T-helper 17 cell (primary cell): Measurements from ENCODE around the gene MAN2A1. TPM values are rescaled to one million over a fixed set of nuclear protein-coding genes. Genes with fewer than 3 reads are reported as not detected.

ENCODE experiments used
- ATAC-seq: fragments of 150-1000 bp; cut with Tn5 transposase; 2 replicates; pipeline ENCODE4 v1.10.0; 2021; ENCODE audit warnings: mild to moderate bottlenecking, moderate library complexity
- DNase-seq, 3 donors: peaks; one replicate each; pipeline versions ENCODE4 v3.0.0 to v3.0.0-alpha.2; 2020 to 2021
- H3K9me3 ChIP-seq: one replicate; pipeline ENCODE4 v1.7.0; 2013; ENCODE audit warnings: low read length, mild to moderate bottlenecking; ENCODE audit not compliant: control insufficient read depth, poor library complexity, severe bottlenecking
- H3K27ac Mint-ChIP-seq: one replicate; pipeline ENCODE4 v1.8.0; 2022; ENCODE audit warnings: mild to moderate bottlenecking, moderate library complexity, mixed read lengths
- H3K27me3 Mint-ChIP-seq: one replicate; pipeline ENCODE4 v1.8.0; 2022; ENCODE audit warnings: mixed read lengths
- H3K36me3 Mint-ChIP-seq: one replicate; pipeline ENCODE4 v1.8.0; 2022; ENCODE audit warnings: low read depth, mixed read lengths
- H3K4me1 Mint-ChIP-seq: one replicate; pipeline ENCODE4 v1.8.0; 2022; ENCODE audit warnings: mild to moderate bottlenecking, mixed read lengths
- H3K4me3 Mint-ChIP-seq: one replicate; pipeline ENCODE4 v1.8.0; 2022; ENCODE audit warnings: mild to moderate bottlenecking, moderate library complexity, mixed read lengths
- total RNA-seq, 4 donors: library from RNA in 2 of 4; stranded (reverse) in 2 of 4; gene quantifications; one replicate each; pipeline ENCODE4 v1.2.3 and lab custom pipeline; 2022 to 2026

The MAN2A1 gene
- total RNA-seq, 2 donors from 2014 or later: 51.6 to 53.3 TPM

DNA sequence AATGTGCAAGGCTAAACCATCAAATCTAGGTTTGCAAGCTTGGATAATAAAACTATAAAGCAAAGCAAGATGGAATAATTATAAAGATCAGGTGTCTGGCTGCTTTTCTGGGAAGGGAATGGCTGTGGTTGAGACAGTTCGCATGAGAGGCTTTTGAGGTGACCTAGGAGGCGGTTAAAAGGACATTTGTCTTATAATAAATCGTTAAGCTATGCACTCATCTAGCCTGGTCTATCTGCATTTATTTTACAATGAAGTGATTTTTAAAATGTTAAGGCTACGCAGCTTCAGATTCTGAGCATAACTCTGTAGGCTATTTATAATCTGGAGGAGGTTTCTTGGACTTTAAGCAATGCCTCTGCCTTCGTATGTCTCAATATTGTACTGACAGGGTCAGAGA, 29.4 kb upstream of the MAN2A1 start:
- no peaks in the 10 kb centered on the region for H3K36me3 Mint-ChIP-seq
- DNase-seq (no peak), ATAC-seq (no peak)
- H3K4me3 Mint-ChIP-seq: no peak overlapping the region
- peaks cover 8% of the 10 kb centered on the region for H3K27me3 Mint-ChIP-seq
- H3K9me3 ChIP-seq: no peaks in the 10 kb centered on the region
- peaks cover 18% of the 10 kb centered on the region for H3K4me1 Mint-ChIP-seq
- H3K27ac Mint-ChIP-seq: no peak overlapping the region

DNA sequence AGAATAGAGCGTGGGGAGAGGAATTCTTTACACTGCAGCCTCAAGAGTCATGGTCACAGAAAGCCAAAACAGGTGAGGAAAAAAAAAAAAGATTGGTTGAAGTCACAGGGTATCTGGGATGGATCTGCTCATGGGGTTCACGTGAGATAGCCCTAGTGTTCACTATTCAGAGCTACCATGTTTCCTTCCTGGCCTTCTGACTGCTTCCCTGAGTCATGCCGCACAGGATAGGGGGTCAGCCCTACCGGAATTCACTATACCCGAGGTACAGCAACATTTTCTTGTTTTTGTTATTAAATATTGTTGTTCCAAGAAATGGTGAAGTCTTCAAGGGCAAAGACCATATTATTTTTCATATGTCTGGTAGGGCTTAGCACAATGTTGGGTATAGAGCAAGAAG, 21.5 kb upstream of the MAN2A1 start:
- Mint-ChIP-seq H3K4me1 (no peaks in the 10 kb centered on the region), H3K27me3 (peaks cover 39% of the 10 kb centered on the region), H3K36me3 (no peaks in the 10 kb centered on the region), H3K4me3 (no peak overlapping the region), H3K27ac (no peak overlapping the region)
- DNase-seq (no peak), ATAC-seq (no peak)
- no peaks in the 10 kb centered on the region for H3K9me3 ChIP-seq

DNA sequence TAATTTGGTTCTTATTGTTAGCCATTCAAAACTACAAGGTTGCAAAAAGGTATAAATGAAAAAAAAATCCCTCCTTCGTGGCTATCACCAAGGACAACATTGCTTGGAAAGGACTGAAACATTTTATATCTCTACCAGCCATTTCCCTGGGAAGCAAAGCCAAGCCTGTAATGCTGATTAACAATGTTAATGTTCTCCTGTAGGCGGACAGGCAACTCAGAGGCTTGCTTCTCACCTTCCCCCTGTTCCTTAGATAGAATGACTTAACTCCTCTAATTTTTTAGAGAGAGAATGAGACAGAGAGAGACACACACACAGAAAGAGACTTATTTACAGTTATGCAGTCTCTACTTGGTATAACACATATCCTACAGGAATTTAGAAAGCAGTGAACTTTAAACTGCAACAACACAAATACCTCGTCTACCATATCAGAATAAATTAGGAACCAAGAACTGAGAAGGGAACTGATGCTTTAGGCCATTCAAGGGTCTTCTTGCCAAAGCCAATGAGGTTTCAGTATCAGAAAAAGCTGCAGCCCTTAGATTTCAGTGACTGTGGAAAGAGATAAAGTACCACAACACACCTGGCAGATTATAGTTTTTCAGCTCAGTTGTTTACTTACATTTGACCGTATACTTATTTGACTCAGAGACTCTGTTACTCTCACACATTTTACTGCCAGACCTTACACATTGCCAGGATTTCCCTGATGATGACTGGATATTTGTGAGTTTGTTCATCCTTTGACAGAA, 20.9 kb upstream of the MAN2A1 start:
- Mint-ChIP-seq H3K36me3 (no peaks in the 10 kb centered on the region), H3K27ac (no peak overlapping the region), H3K4me1 (no peaks in the 10 kb centered on the region), H3K4me3 (no peak overlapping the region), H3K27me3 (peaks cover 45% of the 10 kb centered on the region)
- no peaks in the 10 kb centered on the region for H3K9me3 ChIP-seq
- DNase-seq: no peak
- no peak for ATAC-seq

DNA sequence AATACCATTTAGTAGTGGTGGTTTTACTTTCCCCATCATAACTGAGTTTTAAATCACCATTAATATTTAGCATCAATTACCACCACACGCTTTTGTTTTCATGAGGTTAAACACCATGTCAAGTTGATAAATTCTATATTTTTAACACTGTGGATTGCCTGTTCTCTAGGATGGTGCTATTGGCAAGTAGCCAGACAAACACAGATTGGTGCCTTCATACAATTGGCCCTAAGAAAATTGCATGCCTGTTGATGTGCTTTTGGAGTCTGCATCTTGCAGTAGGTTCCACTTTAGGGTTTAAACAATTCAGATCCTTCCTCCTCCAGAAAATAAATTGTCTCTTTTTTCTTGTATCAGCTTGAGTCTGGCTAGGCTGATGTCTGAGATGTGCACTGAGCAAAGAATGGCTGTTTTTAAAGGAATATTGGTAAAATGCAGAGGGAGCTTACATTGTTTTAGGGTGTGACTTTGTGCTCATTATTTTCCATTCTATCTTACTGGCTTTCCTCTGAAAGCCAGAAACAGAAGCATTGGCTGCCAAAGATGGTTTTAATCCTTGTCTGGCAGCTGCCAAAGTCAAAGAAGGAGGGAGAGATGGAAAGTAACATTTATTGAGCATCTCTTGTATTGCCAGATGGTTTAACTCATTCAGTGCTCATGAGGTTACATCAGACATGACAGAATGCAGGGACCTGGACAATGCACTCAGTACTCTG, 19.6 kb upstream of the MAN2A1 start:
- peaks cover 2% of the 10 kb centered on the region for H3K36me3 Mint-ChIP-seq
- ATAC-seq: no peak
- H3K27ac Mint-ChIP-seq: no peak overlapping the region
- H3K4me1 Mint-ChIP-seq: no peaks in the 10 kb centered on the region
- peaks cover 58% of the 10 kb centered on the region for H3K27me3 Mint-ChIP-seq
- DNase-seq: no peak
- no peak overlapping the region for H3K4me3 Mint-ChIP-seq
- no peaks in the 10 kb centered on the region for H3K9me3 ChIP-seq

DNA sequence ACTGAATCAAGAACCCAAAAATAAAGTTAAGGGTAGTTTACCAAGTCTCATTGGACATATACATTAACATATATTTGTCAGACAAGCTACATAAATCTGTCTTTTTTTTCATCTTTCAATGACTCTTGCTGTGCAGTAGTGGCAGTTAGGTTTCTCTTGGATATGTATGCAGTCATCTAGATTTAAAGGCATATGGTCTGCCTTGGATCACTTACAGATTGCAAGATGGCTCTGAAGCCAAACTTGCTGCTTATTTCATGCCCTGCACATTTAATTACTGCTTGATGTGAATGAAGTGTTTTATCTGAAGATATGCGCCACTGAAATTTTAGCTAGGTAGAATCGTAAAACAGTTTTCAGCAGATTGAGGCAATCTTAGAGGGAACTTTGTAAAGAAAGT, 18.6 kb upstream of the MAN2A1 start:
- Mint-ChIP-seq H3K27me3 (peaks cover 66% of the 10 kb centered on the region), H3K27ac (no peak overlapping the region), H3K4me1 (no peaks in the 10 kb centered on the region), H3K36me3 (peaks cover 2% of the 10 kb centered on the region), H3K4me3 (no peak overlapping the region)
- DNase-seq (no peak), ATAC-seq (no peak)
- no peaks in the 10 kb centered on the region for H3K9me3 ChIP-seq

DNA sequence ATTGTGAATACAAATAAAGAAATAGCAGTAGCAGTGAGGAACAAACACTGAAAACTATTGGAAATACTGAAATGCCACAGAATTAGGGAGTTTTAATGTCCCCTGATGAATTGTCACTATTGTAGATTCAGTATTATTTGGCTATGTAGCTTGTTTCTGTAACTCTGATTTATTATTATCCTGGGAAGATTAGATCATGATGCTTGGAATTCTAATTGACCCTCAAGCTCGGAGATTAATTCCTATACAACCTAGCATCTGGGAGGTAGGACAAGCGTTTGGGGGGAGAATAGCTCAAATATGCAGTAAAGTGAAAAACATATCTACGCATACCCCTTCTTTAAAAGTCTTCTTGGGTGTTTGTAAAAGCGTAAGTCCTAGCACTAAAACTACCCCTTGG, 15.1 kb upstream of the MAN2A1 start:
- Mint-ChIP-seq H3K27ac (no peak overlapping the region), H3K36me3 (peaks cover 2% of the 10 kb centered on the region), H3K4me1 (no peaks in the 10 kb centered on the region), H3K4me3 (no peak overlapping the region), H3K27me3 (peaks cover 81% of the 10 kb centered on the region)
- H3K9me3 ChIP-seq: no peaks in the 10 kb centered on the region
- DNase-seq: no peak
- no peak for ATAC-seq

DNA sequence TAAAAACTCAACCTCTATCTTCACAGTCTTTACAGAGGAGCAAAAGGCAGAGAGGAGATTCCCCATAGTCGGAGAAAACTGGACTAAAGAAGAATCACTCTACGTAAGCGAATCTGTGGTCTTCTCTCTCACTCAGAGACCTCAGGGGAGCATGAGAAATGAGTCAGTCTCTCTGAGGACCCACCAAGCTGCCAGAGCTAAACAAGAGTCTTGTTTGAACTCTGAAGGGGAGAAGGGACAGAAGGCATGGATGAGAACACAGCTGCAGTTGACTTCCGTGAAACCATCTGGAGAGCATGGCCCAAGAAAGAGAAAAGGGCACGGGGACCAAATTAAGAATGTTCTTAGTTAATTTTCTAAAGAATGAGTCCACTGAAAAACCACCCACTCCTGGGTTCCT, 12.8 kb upstream of the MAN2A1 start:
- no peak for DNase-seq
- Mint-ChIP-seq H3K27me3 (peaks cover 66% of the 10 kb centered on the region), H3K4me1 (no peaks in the 10 kb centered on the region), H3K27ac (no peak overlapping the region), H3K4me3 (no peak overlapping the region), H3K36me3 (peaks cover 2% of the 10 kb centered on the region)
- no peak for ATAC-seq
- no peaks in the 10 kb centered on the region for H3K9me3 ChIP-seq

DNA sequence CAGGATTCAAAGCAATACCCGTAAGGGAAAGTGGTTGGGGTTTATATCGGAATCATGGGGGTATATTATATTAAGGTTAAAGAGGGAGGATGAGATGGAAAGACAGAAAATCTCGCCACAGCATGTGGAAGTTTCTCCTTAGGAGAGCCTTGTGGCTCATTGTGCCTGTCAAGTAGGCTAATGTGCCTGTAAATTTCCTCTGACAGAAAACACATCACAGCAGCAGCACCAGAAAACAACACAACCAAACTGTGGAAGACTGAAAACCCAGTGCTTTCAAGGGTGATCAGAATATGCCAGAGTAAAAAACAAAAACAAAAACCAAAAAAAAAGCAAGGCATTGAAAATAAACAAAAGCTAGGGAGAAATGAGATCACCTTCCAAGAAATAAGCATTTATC, 11.3 kb upstream of the MAN2A1 start:
- H3K36me3 Mint-ChIP-seq: peaks cover 2% of the 10 kb centered on the region
- no peak overlapping the region for H3K27ac Mint-ChIP-seq
- H3K4me3 Mint-ChIP-seq: no peak overlapping the region
- peaks cover 5% of the 10 kb centered on the region for H3K4me1 Mint-ChIP-seq
- DNase-seq (no peak), ATAC-seq (no peak)
- no peaks in the 10 kb centered on the region for H3K9me3 ChIP-seq
- peaks cover 59% of the 10 kb centered on the region for H3K27me3 Mint-ChIP-seq

DNA sequence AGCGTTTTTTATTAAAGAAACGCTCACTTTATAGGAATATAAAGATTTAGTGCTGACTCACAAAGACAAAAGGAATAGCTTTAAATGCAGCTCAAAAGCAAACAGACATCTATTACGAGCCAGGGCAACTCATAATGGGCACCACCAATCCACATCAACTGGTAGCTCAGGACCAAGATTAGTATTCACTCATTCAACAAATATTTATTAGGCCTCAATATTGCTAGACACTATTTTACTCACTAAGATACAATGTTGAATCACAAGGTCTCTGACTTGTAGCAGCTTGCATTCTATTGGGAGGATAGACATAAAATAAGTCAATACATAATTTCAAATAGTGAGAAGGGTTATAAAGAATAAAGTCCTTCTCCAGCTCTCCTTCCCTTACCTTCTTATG, 8.0 kb upstream of the MAN2A1 start:
- ATAC-seq (no peak), DNase-seq (no peak)
- H3K9me3 ChIP-seq: no peaks in the 10 kb centered on the region
- Mint-ChIP-seq H3K4me1 (peaks cover 5% of the 10 kb centered on the region), H3K36me3 (peaks cover 2% of the 10 kb centered on the region), H3K4me3 (no peak overlapping the region), H3K27me3 (peaks cover 28% of the 10 kb centered on the region), H3K27ac (no peak overlapping the region)

DNA sequence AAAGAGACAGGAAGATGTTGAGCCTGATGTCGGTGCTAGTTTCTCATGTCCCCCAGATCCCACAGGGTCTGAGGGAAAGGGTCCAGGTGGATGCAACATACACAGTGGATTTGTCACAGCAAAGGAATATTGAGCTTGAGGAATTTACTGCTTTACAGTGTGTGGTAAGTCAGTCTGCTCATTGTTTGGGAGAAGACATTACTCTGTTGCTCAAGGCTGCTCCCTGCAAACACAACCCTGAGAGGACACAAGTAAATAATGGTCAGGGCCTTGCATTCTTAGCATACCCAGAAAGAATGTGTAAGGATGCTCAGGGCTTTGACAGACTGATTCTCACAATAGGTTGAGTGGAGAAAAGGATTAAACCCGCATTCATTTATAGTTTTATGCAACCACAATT, 7.3 kb upstream of the MAN2A1 start:
- no peak overlapping the region for H3K4me3 Mint-ChIP-seq
- H3K9me3 ChIP-seq: no peaks in the 10 kb centered on the region
- H3K27me3 Mint-ChIP-seq: peaks cover 22% of the 10 kb centered on the region
- H3K36me3 Mint-ChIP-seq: peaks cover 2% of the 10 kb centered on the region
- ATAC-seq (no peak), DNase-seq (no peak)
- no peak overlapping the region for H3K27ac Mint-ChIP-seq
- peaks cover 5% of the 10 kb centered on the region for H3K4me1 Mint-ChIP-seq

DNA sequence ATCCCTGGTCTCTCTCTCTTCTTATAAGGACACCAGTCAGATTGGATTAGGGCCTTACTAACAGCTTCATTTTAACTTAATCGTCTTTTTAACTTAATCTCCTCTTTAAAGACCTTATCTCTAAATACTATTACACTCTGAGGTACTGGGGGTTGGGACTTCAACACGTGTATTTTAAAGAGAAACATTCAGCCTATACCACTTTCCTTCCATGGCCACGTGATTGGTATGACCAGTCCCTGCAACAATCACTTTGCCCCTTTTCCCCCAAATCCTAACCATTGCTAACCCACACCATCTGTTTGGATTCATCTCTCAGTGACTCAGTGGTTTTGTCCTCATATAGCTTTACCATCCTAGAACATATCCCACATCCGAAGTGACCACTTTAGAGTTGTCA, 3.8 kb upstream of the MAN2A1 start:
- Mint-ChIP-seq H3K27ac (no peak overlapping the region), H3K4me1 (peaks cover 6% of the 10 kb centered on the region), H3K27me3 (peaks cover 8% of the 10 kb centered on the region), H3K36me3 (peaks cover 3% of the 10 kb centered on the region), H3K4me3 (no peak overlapping the region)
- DNase-seq (no peak), ATAC-seq (no peak)
- no peaks in the 10 kb centered on the region for H3K9me3 ChIP-seq

DNA sequence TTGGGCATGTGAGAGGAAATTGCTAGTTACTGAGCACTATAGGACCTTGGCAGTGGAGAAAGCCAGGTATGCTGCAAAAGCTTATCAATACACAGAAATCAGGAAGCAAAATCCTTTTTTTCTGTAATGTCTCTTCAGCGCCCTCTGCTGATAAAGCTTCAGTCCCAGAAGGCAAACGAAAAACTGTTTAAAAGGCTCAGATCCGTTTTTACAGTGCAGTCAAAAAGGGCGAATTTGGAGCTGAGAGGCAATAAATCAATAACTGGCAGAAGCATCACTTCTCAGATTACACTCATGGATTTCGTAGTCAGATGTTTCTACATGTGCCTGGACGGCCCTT, 1.1 kb upstream of the MAN2A1 start:
- H3K9me3 ChIP-seq: no peaks in the 10 kb centered on the region
- DNase-seq (peak in 1 of 3 donors; percentile 14), ATAC-seq (no peak)
- Mint-ChIP-seq H3K4me1 (peaks cover 22% of the 10 kb centered on the region), H3K4me3 (peak overlapping the region; percentile 95), H3K36me3 (peaks cover 4% of the 10 kb centered on the region), H3K27ac (no peak overlapping the region), H3K27me3 (no peaks in the 10 kb centered on the region)

DNA sequence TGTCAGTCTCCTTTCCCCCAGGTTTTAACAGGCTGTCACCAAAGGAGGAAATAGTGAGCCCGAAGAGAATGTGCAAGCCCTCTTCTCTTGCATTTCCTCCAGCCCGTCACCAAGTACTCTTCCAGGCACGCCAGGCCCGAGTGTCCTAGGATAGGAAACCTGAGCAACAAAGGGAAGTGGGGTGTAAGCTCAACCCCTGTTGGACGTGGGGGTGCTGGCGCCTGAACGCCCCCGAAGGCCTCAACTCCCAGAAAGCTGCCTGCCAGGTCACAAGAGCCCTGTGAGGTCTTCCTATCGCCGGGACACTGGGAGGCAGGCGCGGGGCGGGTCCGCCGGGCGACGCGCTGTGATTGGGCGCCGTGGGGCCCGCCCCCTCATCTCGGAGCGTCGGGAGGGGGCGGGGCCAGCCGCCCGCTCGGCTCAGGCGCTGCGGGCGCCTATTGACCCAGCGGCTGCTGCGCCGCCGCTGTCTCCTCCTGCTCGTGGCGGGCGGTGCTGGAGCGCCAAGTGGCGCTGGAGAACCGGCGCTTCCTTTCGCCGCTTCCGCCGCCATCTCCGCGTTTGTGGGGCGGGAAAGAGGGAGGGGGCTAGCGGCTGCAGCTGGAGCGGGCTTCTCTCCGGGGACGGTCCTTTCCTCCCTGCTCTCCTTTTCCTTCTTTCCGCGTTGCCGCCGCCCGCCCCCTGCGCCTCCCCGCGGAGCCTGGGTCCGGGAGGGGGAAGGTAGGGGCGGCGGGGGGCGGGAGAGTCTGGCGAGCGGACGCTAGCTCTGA, 572 bp upstream of the MAN2A1 start:
- H3K27ac Mint-ChIP-seq: peak overlapping the region; percentile 95
- H3K4me3 Mint-ChIP-seq: peak overlapping the region; percentile 95
- H3K36me3 Mint-ChIP-seq: peaks cover 4% of the 10 kb centered on the region
- H3K9me3 ChIP-seq: no peaks in the 10 kb centered on the region
- no peaks in the 10 kb centered on the region for H3K27me3 Mint-ChIP-seq
- peak; percentile 70 to 82 (median 80) for DNase-seq
- peak; percentile 83 for ATAC-seq
- H3K4me1 Mint-ChIP-seq: peaks cover 28% of the 10 kb centered on the region
